ENCODE results near the gene PTPDC1.

The PTPDC1 gene

GRCh38 chr9:94144394-94144793, 60.1 kb downstream of the PTPDC1 start:
- no peaks in the 10 kb centered on the region for H3K9me3 Mint-ChIP-seq
- peaks cover 1% of the 10 kb centered on the region for H3K4me1 Mint-ChIP-seq
- ATAC-seq: no peak
- H3K27ac Mint-ChIP-seq: no peak overlapping the region
- DNase-seq: no peak
- no peaks in the 10 kb centered on the region for H3K36me3 Mint-ChIP-seq (ENCODE audit: low read depth)
- no peaks in the 10 kb centered on the region for H3K27me3 Mint-ChIP-seq
- no peak overlapping the region for H3K4me3 Mint-ChIP-seq

- Mint-ChIP-seq H3K27ac (no peak overlapping the region), H3K4me1 (peaks cover 2% of the 10 kb centered on the region), H3K9me3 (no peaks in the 10 kb centered on the region), H3K27me3 (no peaks in the 10 kb centered on the region), H3K4me3 (no peak overlapping the region), H3K36me3 (ENCODE audit: low read depth) (no peaks in the 10 kb centered on the region)
- DNase-seq (no peak), ATAC-seq (no peak)
Measured at GRCh38 chr9:94145640-94146039, 61.4 kb downstream of the PTPDC1 start.

GRCh38 chr9:94147776-94148175, 63.5 kb downstream of the PTPDC1 start:
- H3K27me3 Mint-ChIP-seq: no peaks in the 10 kb centered on the region
- H3K36me3 Mint-ChIP-seq (ENCODE audit: low read depth): no peaks in the 10 kb centered on the region
- no peak for DNase-seq
- no peak for ATAC-seq
- peaks cover 2% of the 10 kb centered on the region for H3K4me1 Mint-ChIP-seq
- no peaks in the 10 kb centered on the region for H3K9me3 Mint-ChIP-seq
- H3K27ac Mint-ChIP-seq: no peak overlapping the region
- no peak overlapping the region for H3K4me3 Mint-ChIP-seq

GRCh38 chr9:94148419-94148818, 64.2 kb downstream of the PTPDC1 start:
- Mint-ChIP-seq H3K4me3 (no peak overlapping the region), H3K27me3 (no peaks in the 10 kb centered on the region), H3K9me3 (no peaks in the 10 kb centered on the region), H3K36me3 (ENCODE audit: low read depth) (no peaks in the 10 kb centered on the region), H3K4me1 (peaks cover 2% of the 10 kb centered on the region), H3K27ac (no peak overlapping the region)
- ATAC-seq (no peak), DNase-seq (no peak)

- Mint-ChIP-seq H3K4me1 (peaks cover 13% of the 10 kb centered on the region), H3K36me3 (ENCODE audit: low read depth) (no peaks in the 10 kb centered on the region), H3K4me3 (no peak overlapping the region), H3K9me3 (no peaks in the 10 kb centered on the region), H3K27me3 (no peaks in the 10 kb centered on the region), H3K27ac (no peak overlapping the region)
- no peak for ATAC-seq
- no peak for DNase-seq
Measured at GRCh38 chr9:94149696-94150095, 65.4 kb downstream of the PTPDC1 start.

GRCh38 chr9:94150279-94150828, 66.1 kb downstream of the PTPDC1 start:
- H3K27me3 Mint-ChIP-seq: no peaks in the 10 kb centered on the region
- DNase-seq: no peak
- H3K4me1 Mint-ChIP-seq: peaks cover 13% of the 10 kb centered on the region
- no peak for ATAC-seq
- H3K4me3 Mint-ChIP-seq: no peak overlapping the region
- no peaks in the 10 kb centered on the region for H3K9me3 Mint-ChIP-seq
- no peak overlapping the region for H3K27ac Mint-ChIP-seq
- H3K36me3 Mint-ChIP-seq (ENCODE audit: low read depth): no peaks in the 10 kb centered on the region

- H3K9me3 Mint-ChIP-seq: no peaks in the 10 kb centered on the region
- H3K4me3 Mint-ChIP-seq: no peak overlapping the region
- H3K27ac Mint-ChIP-seq: no peak overlapping the region
- peaks cover 13% of the 10 kb centered on the region for H3K4me1 Mint-ChIP-seq
- DNase-seq: no peak
- no peaks in the 10 kb centered on the region for H3K36me3 Mint-ChIP-seq (ENCODE audit: low read depth)
- ATAC-seq: no peak
- no peaks in the 10 kb centered on the region for H3K27me3 Mint-ChIP-seq
Measured at GRCh38 chr9:94150890-94151650, 66.8 kb downstream of the PTPDC1 start.

GRCh38 chr9:94153905-94154304, 69.6 kb downstream of the PTPDC1 start:
- H3K27ac Mint-ChIP-seq: no peak overlapping the region
- H3K36me3 Mint-ChIP-seq (ENCODE audit: low read depth): no peaks in the 10 kb centered on the region
- ATAC-seq (no peak), DNase-seq (no peak)
- no peaks in the 10 kb centered on the region for H3K9me3 Mint-ChIP-seq
- peaks cover 23% of the 10 kb centered on the region for H3K4me1 Mint-ChIP-seq
- H3K4me3 Mint-ChIP-seq: no peak overlapping the region
- no peaks in the 10 kb centered on the region for H3K27me3 Mint-ChIP-seq

GRCh38 chr9:94156348-94157049, 72.2 kb downstream of the PTPDC1 start:
- H3K36me3 Mint-ChIP-seq (ENCODE audit: low read depth): no peaks in the 10 kb centered on the region
- H3K27ac Mint-ChIP-seq: no peak overlapping the region
- H3K9me3 Mint-ChIP-seq: no peaks in the 10 kb centered on the region
- no peak for ATAC-seq
- no peak overlapping the region for H3K4me3 Mint-ChIP-seq
- peaks cover 21% of the 10 kb centered on the region for H3K4me1 Mint-ChIP-seq
- H3K27me3 Mint-ChIP-seq: no peaks in the 10 kb centered on the region
- no peak for DNase-seq

GRCh38 chr9:94157050-94157801, 73.0 kb downstream of the PTPDC1 start:
- no peak overlapping the region for H3K4me3 Mint-ChIP-seq
- no peaks in the 10 kb centered on the region for H3K9me3 Mint-ChIP-seq
- no peak overlapping the region for H3K27ac Mint-ChIP-seq
- H3K4me1 Mint-ChIP-seq: peaks cover 21% of the 10 kb centered on the region
- ATAC-seq (no peak), DNase-seq (no peak)
- H3K36me3 Mint-ChIP-seq (ENCODE audit: low read depth): no peaks in the 10 kb centered on the region
- no peaks in the 10 kb centered on the region for H3K27me3 Mint-ChIP-seq
